ENCODE data around the gene AOAH. TPM values are rescaled to one million over a fixed set of nuclear protein-coding genes. Genes with fewer than 3 reads are reported as not detected.

AOAH gene
- total and polyA plus RNA-seq, 2 of the 4 experiments (the other 2 are of a cell fraction) = not detected

DNA sequence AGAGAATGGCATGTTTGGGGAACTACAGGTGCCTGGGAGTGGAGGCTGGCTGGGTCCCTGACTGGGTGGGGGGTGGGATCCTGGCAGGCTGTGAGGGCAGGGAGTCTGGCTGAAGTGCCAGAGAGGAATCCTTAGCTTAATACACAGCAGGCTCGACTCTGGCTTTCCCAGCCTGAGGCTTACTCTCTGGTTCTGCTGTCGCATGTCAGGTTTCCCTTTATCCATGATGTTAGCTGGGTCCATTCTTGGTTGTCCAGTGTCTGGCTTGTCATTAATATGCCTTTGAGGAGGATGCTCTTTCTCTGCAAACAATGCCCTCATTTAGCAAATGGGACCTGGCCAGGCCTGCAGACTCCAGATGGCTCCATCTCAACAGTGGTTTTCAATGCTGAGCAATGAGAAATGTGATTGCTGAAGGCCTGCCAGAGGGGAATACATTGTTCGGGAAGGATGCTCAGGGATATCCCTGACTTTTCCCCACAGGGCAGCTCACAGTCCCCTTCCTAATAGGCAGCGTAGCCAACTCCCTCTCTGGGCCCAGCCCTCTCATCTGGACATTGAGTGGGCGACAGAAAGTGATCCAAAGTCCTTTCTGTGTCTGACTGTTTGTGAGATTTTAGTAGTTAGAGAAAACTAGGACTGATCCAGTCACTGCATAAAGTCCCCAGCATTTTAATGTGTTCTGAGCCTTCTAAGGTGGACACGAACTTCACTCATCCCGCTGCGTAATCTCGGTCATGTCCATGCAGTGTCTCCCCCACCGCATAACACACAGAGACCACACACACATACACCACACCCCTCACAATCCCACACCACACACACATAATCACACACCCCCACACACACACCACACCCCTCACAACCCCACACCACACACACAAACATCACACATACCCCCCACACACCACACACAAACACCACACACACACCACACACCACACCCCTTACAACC is 209.7 kb downstream of the AOAH start:
- 0 out of 2 replicates have a peak, but pooled peaks cover 3% of the 10 kb centered on the region for H3K9me1 ChIP-seq (ENCODE audit: insufficient read depth, low read length)
- ATAC-seq (ENCODE audit: low read depth) = no peak

More for the DNA sequence above, 209.7 kb downstream of the AOAH start:
- in situ Hi-C loops (cut with MboI; ENCODE audit: low sequenced_read_pairs) (no loop called here), dilution Hi-C loops (cut with HindIII; ENCODE audit: low sequenced_read_pairs, unreplicated experiment) (no loop called here), intact Hi-C loops (cut with micrococcal nuclease) (no loop called here)
- TF ChIP-seq, protein P1, sequence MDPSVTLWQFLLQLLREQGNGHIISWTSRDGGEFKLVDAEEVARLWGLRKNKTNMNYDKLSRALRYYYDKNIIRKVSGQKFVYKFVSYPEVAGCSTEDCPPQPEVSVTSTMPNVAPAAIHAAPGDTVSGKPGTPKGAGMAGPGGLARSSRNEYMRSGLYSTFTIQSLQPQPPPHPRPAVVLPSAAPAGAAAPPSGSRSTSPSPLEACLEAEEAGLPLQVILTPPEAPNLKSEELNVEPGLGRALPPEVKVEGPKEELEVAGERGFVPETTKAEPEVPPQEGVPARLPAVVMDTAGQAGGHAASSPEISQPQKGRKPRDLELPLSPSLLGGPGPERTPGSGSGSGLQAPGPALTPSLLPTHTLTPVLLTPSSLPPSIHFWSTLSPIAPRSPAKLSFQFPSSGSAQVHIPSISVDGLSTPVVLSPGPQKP (IDR thresholded peaks at IDR 0.05; ENCODE audit: borderline replicate concordance, low read depth, low read length) = no peak
- TF ChIP-seq, protein P2, sequence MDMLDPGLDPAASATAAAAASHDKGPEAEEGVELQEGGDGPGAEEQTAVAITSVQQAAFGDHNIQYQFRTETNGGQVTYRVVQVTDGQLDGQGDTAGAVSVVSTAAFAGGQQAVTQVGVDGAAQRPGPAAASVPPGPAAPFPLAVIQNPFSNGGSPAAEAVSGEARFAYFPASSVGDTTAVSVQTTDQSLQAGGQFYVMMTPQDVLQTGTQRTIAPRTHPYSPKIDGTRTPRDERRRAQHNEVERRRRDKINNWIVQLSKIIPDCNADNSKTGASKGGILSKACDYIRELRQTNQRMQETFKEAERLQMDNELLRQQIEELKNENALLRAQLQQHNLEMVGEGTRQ (IDR thresholded peaks at IDR 0.05; ENCODE audit: low read depth, low read length) = no peak
- Histone ChIP-seq H3K79me1 (ENCODE audit: low read depth in 1 of 2, low read length in 2 of 2) (no peaks in the 10 kb centered on the region), H2AK9ac (replicated peaks; ENCODE audit: low read depth, low read length, poor library complexity) (no peak overlapping the region), H3K9ac (ENCODE audit: low read depth, low read length) (no peak overlapping the region), H3K4me3 (ENCODE audit: insufficient read depth, low read depth, low read length) (no peak overlapping the region), H3K9me3 (ENCODE audit: control insufficient read depth, insufficient read depth, low read length) (no peaks in the 10 kb centered on the region), H2BK20ac (ENCODE audit: low read depth, low read length) (no peak overlapping the region), H3K36me3 (ENCODE audit: control insufficient read depth, insufficient read depth, low read length) (no peaks in the 10 kb centered on the region), H3K27ac (ENCODE audit: insufficient read depth, low read length) (no peak overlapping the region), H2BK15ac (ENCODE audit: low read depth, low read length) (no peak overlapping the region), H3K18ac (ENCODE audit: low read depth, low read length) (no peak overlapping the region), H4K91ac (ENCODE audit: insufficient read depth, low read depth, low read length) (no peak overlapping the region), H3K56ac (ENCODE audit: extremely low read depth, insufficient read depth, low read length) (no peak overlapping the region), H4K20me1 (ENCODE audit: insufficient read depth, low read length) (no peaks in the 10 kb centered on the region), H3K4me2 (ENCODE audit: low read depth, low read length) (no peak overlapping the region), H2AFZ (replicated peaks; ENCODE audit: low read length, poor library complexity) (no peak overlapping the region), H2AK5ac (ENCODE audit: low read depth, low read length) (no peak overlapping the region), H4K5ac (ENCODE audit: low read depth, low read length) (no peak overlapping the region), H2BK5ac (ENCODE audit: low read depth, low read length, poor library complexity, severe bottlenecking) (peak overlapping the region; percentile 93), H4K8ac (ENCODE audit: low read depth in 2 of 2, low read length in 2 of 2) (no peak overlapping the region), H3K27me3 (ENCODE audit: control insufficient read depth, insufficient read depth, low read length) (peaks cover 5% of the 10 kb centered on the region), H3K4ac (ENCODE audit: low read depth, low read length) (no peak overlapping the region), H3K14ac (replicated peaks; ENCODE audit: low read depth, low read length) (no peak overlapping the region), H2BK120ac (ENCODE audit: low read depth, low read length) (no peak overlapping the region), H3K23ac (ENCODE audit: low read depth, low read length) (no peak overlapping the region), H3K4me1 (ENCODE audit: control insufficient read depth, insufficient read depth, low read length) (no peaks in the 10 kb centered on the region)
- BruUV-seq (replicated peaks) = no TSS peak
- POLR2A ChIA-PET (ENCODE audit: unreplicated experiment) = no interaction called here
- DNase-seq = no peak
- CTCF ChIA-PET = no interaction called here
- 94% methylated on average over 5 of the region's 10 CpGs; no CpG with 5 or more reads in 1 of the 2 experiments for WGBS, 2 experiments (ENCODE audit: extremely low coverage in 2 of 2, insufficient read length in 1 of 2)

All from IMR-90 (cell line).